Temporal lobe (tissue), 2 donors: ENCODE measurements around the gene DDR2. TPM values are rescaled to one million over a fixed set of nuclear protein-coding genes. Genes with fewer than 3 reads are reported as not detected.

ENCODE experiments used
- small RNA-seq: library from RNA; depleted of rRNA; stranded (forward); fragments of <200 nt; gene quantifications from one replicate; pipeline ENCODE3, GENCODE V24; 2014; ENCODE audit warnings: low replicate concordance
- total RNA-seq: library from RNA; depleted of rRNA; stranded (reverse); fragments of >200 nt; gene quantifications from one replicate; pipeline ENCODE4 v1.2.3, GENCODE V29; 2014

DDR2 gene
- total RNA-seq, 1 donor from 2014 or later: 5.2 TPM

Small RNA genes lying within 50 kb of the gene (small RNA-seq; reads per million reads assigned to genes)
- gene RN7SL861P: not detected

Other genes starting within 250 kb of the DDR2 start
- not detected for gene SH2D1B, start 220.3 kb upstream of the DDR2 start, total RNA-seq
- 25.8 TPM for gene UHMK1, start 134.6 kb upstream of the DDR2 start, total RNA-seq
- 30.0 TPM for gene UAP1, start 70.7 kb upstream of the DDR2 start, total RNA-seq
- 13.3 TPM for gene HSD17B7, start 158.2 kb downstream of the DDR2 start, total RNA-seq
- gene CCDC190, start 228.7 kb downstream of the DDR2 start, total RNA-seq: 0.98 TPM